Upper lobe of left lung (tissue), 6 donors: ENCODE data around the gene DPP6. TPM values are rescaled to one million over a fixed set of nuclear protein-coding genes. Genes with fewer than 3 reads are reported as not detected.

Experiments used
- ATAC-seq, 2 donors: fragments of 200-7000 bp; cut with Tn5 transposase; one replicate each; pipeline ENCODE4 v1.9.1; 2022; ENCODE audit warnings: mild to moderate bottlenecking in 2 of 2, moderate library complexity in 2 of 2; ENCODE audit not compliant: low FRiP score in 2 of 2
- DNase-seq, 2 donors: peaks; one replicate each; pipeline ENCODE4 v3.0.0-alpha.2; 2019 to 2020
- H3K27ac ChIP-seq, 4 donors: fragments of 200-600 bp; sonication (generic); one replicate each; pipeline ENCODE4 v1.5.1; 2016 to 2019
- H3K27me3 ChIP-seq, 4 donors: fragments of 200-600 bp; sonication (generic); one replicate each; pipeline ENCODE4 v1.5.1; 2017 to 2019
- H3K36me3 ChIP-seq, 4 donors: fragments of 200-600 bp; sonication (generic); one replicate each; pipeline ENCODE4 v1.5.1; 2016 to 2019
- H3K4me1 ChIP-seq, 4 donors: fragments of 200-600 bp; sonication (generic); one replicate each; pipeline ENCODE4 v1.5.1; 2018 to 2019
- H3K4me3 ChIP-seq, 4 donors: fragments of 200-600 bp; sonication (generic); one replicate each; pipeline ENCODE4 v1.5.1; 2017 to 2019; ENCODE audit warnings: mild to moderate bottlenecking in 2 of 4, moderate library complexity in 1 of 4
- H3K9me3 ChIP-seq, 4 donors: fragments of 200-600 bp; sonication (generic); one replicate each; pipeline ENCODE4 v1.5.1; 2018 to 2019
- CTCF ChIP-seq, 6 experiments: fragments of 450-650 bp in 4 of 6; fragments of 200-600 bp in 2 of 6; sonication (generic) in 2 of 6; IDR thresholded peaks; one replicate each; pipeline ENCODE4 v1.5.1; 2016 to 2019; ENCODE audit warnings: antibody characterized with exemption in 6 of 6
- EP300 ChIP-seq, 4 donors: sonication (generic); formaldehyde crosslinking; IDR thresholded peaks; one replicate each; pipeline ENCODE4 v1.5.1; 2017; ENCODE audit warnings: antibody characterized with exemption in 4 of 4, control low read depth in 2 of 4
- POLR2A ChIP-seq, 4 donors: fragments of 450-650 bp; IDR thresholded peaks; one replicate each; pipeline ENCODE4 v1.5.1; 2016 to 2017; ENCODE audit warnings: antibody characterized with exemption in 4 of 4, mild to moderate bottlenecking in 2 of 4
- POLR2AphosphoS5 ChIP-seq, 2 donors: sonication (generic); formaldehyde crosslinking; IDR thresholded peaks; one replicate each; pipeline ENCODE4 v1.5.1; 2017; ENCODE audit warnings: antibody characterized with exemption in 2 of 2
- WGBS, 2 donors: methylation state at CpG; one replicate each; pipeline ENCODE4 v1.1.5; 2017 to 2018; 5-methylcytosine and 5-hydroxymethylcytosine counted together
- total RNA-seq, 6 donors: library from RNA; depleted of rRNA in 4 of 6; stranded (reverse); fragments of >200 nt in 4 of 6; gene quantifications; one replicate each; pipeline versions ENCODE4 v1.1.0 to v1.2.1, GENCODE V29; 2016 to 2021
- donor health status: DM: no; HTN: no; CAD: no; lungs with moderate emphysema.
- donor health status: DM: no; HTN: yes; CAD: no; lungs with severe emphysema.

DPP6 gene
- total RNA-seq, 6 donors from 2014 or later, result 0.49 to 3.1 (median 0.86) TPM; not detected in 2

DNA sequence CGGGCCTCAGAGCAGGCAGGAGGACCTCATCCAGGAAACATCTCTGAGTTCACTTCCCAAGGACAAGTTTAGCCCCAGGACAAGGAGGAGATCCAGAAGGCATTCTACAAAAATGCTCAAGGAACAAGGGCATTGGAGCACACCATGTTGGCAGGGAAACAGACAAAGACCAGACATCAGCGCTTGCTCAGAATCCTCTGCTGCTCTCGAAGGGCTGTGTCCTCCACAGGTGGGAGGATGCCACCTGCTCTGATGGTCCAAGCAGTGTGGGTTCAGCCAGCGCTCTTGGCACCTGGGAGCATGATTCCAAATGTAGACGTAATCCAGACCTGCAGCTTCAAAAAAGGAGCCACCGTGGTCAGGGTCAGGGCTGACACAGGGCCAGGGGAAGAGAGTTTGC, 160.7 kb downstream of the DPP6 start:
- Histone ChIP-seq H3K4me3 (no peak overlapping the region), H3K27ac (no peak overlapping the region), H3K4me1 (no peaks in the 10 kb centered on the region), H3K9me3 (no peaks in the 10 kb centered on the region), H3K36me3 (no peaks in the 10 kb centered on the region), H3K27me3 (no peaks in the 10 kb centered on the region)
- TF ChIP-seq POLR2AphosphoS5 (IDR thresholded peaks at IDR 0.05) (no peak), POLR2A (IDR thresholded peaks at IDR 0.05) (no peak), EP300 (IDR thresholded peaks at IDR 0.05) (no peak), CTCF (IDR thresholded peaks at IDR 0.05) (no peak)
- ATAC-seq (no peak), DNase-seq (no peak)
- 81 to 88% methylated on average over 6 of the region's 6 CpGs for WGBS, 2 donors

DNA sequence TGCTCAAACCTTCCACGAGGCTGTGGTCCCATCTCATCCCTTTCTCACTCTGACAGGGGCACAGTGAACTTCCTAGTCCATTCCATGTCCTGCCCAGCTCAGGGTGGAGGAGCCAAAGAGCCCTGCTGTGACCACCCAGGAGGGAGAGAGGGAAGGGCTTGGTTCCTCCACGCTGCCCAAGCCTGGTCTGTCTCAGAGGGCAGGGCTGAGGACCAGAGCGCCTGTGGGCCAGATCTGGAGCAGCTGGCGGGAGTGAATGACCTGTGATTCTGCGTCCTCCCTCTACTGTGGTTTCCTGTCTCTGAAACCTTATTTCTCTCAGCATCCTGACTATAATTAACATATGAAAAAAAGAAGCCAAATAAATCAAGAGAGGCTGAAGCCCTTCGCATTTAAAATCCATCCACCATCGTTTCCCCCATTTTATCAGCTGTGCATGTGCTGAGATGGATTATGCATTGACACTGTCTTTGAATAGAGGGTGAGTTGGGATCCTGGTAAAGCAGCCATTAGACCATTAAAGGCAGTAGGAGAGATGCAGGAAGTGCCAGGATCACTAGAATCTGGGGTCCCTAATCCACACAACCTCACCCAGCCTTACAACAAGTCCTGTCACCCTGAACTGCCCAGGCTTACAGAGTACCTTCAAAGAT, 165.6 kb downstream of the DPP6 start:
- Histone ChIP-seq H3K27me3 (no peaks in the 10 kb centered on the region), H3K27ac (no peak overlapping the region), H3K4me3 (no peak overlapping the region), H3K36me3 (no peaks in the 10 kb centered on the region), H3K4me1 (no peaks in the 10 kb centered on the region), H3K9me3 (no peaks in the 10 kb centered on the region)
- TF ChIP-seq EP300 (IDR thresholded peaks at IDR 0.05) (no peak), CTCF (IDR thresholded peaks at IDR 0.05) (no peak), POLR2A (IDR thresholded peaks at IDR 0.05) (no peak), POLR2AphosphoS5 (IDR thresholded peaks at IDR 0.05) (no peak)
- DNase-seq (no peak), ATAC-seq (no peak)
- WGBS, 2 donors, result 64 to 65% methylated on average over 5 to 7 of the region's 7 CpGs

DNA sequence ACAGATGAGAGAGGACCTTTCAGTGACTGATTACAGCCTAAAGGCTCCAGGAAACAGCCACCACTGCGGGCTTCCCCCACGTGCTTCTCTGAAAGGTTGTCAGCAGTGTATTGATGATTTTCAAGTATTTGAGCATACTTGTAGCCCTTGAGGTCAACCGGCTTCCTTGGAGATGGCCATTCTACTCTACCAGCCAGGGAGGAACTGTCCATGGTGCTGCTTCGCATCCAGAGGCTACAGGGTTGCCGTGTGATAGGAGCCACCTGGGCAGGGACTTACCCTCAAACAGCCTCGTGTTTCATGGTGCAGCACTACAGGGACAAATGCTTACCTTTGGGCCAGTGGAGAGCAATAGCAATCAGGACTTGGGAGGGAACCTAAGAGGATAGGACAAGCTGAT, 179.5 kb downstream of the DPP6 start:
- H3K9me3 ChIP-seq, result no peaks in the 10 kb centered on the region
- no peaks in the 10 kb centered on the region for H3K4me1 ChIP-seq
- H3K4me3 ChIP-seq, result no peak overlapping the region
- no peak overlapping the region for H3K27ac ChIP-seq
- no peak for ATAC-seq
- WGBS, 2 donors, result 10 to 40% methylated on average over 2 to 6 of the region's 6 CpGs
- TF ChIP-seq POLR2AphosphoS5 (IDR thresholded peaks at IDR 0.05), result no peak
- no peak for TF ChIP-seq CTCF (IDR thresholded peaks at IDR 0.05)
- no peak for TF ChIP-seq EP300 (IDR thresholded peaks at IDR 0.05)
- no peak for TF ChIP-seq POLR2A (IDR thresholded peaks at IDR 0.05)
- H3K27me3 ChIP-seq, result no peaks in the 10 kb centered on the region
- H3K36me3 ChIP-seq, result no peaks in the 10 kb centered on the region
- no peak for DNase-seq

GRCh38 chr7:154232700-154233099, 180.5 kb downstream of the DPP6 start:
- Histone ChIP-seq H3K27ac (no peak overlapping the region), H3K4me3 (no peak overlapping the region), H3K36me3 (no peaks in the 10 kb centered on the region), H3K9me3 (no peaks in the 10 kb centered on the region), H3K4me1 (no peaks in the 10 kb centered on the region), H3K27me3 (no peaks in the 10 kb centered on the region)
- TF ChIP-seq POLR2A (IDR thresholded peaks at IDR 0.05) (no peak), POLR2AphosphoS5 (IDR thresholded peaks at IDR 0.05) (no peak), CTCF (IDR thresholded peaks at IDR 0.05) (no peak), EP300 (IDR thresholded peaks at IDR 0.05) (no peak)
- WGBS, 2 donors, result 77 to 79% methylated on average over 5 of the region's 5 CpGs
- DNase-seq, result no peak
- no peak for ATAC-seq

DNA sequence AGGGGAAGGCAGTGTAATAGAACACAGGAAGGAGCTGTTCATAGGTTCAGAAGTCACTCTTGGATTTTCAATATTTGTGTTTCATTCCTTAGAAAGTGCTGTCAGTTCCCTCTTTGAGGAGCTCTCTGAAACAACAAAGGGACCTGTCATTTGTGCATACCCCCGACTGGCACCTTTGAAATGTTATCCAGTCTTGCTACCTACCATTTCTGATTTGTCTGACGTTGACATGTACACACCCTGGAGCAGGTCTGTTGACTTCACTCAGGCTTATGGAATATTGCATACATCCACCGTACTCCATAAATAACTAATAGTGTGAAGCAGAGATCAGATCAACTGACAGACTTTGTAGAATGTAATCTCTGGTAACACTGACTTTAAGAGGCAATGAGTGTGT, 189.8 kb downstream of the DPP6 start:
- Histone ChIP-seq H3K27me3 (no peaks in the 10 kb centered on the region), H3K27ac (no peak overlapping the region), H3K36me3 (no peaks in the 10 kb centered on the region), H3K9me3 (peaks cover 0 to 13% (median 10%) of the 10 kb centered on the region in 4 donors), H3K4me1 (no peaks in the 10 kb centered on the region), H3K4me3 (no peak overlapping the region)
- no peak for ATAC-seq
- no peak for DNase-seq
- 73 to 78% methylated on average over 3 of the region's 3 CpGs for WGBS, 2 donors
- no peak for TF ChIP-seq EP300 (IDR thresholded peaks at IDR 0.05)
- no peak for TF ChIP-seq POLR2AphosphoS5 (IDR thresholded peaks at IDR 0.05)
- no peak for TF ChIP-seq POLR2A (IDR thresholded peaks at IDR 0.05)
